Cardiac fibroblast (primary cell): Measurements from ENCODE around the gene TUBE1.
"Not testable (repeated sequence)": the region's sequence is repeated elsewhere in the genome, so short reads cannot be mapped to it uniquely, and the experiment has no call there.

Experiments used
- DNase-seq, 2 donors: peaks; one replicate each; pipeline versions ENCODE4 v3.0.0 to v3.0.0-alpha.2; 2010; ENCODE audit warnings: low read depth in 2 of 2
- H3K4me3 ChIP-seq, 2 donors: replicated peaks in 1 of 2; 1 replicate in 1 of 2; 2 replicates in 1 of 2; pipeline ENCODE4 v1.5.1; 2011; ENCODE audit warnings: low read depth in 2 of 2, low read length in 2 of 2, mild to moderate bottlenecking in 2 of 2, moderate library complexity in 1 of 2
- TF ChIP-seq, protein P1 (sequence below): IDR thresholded peaks from one replicate; pipeline ENCODE4 v1.5.1; 2011; ENCODE audit warnings: low read depth, mild to moderate bottlenecking, low read length, inconsistent platforms

TUBE1 gene

DNA sequence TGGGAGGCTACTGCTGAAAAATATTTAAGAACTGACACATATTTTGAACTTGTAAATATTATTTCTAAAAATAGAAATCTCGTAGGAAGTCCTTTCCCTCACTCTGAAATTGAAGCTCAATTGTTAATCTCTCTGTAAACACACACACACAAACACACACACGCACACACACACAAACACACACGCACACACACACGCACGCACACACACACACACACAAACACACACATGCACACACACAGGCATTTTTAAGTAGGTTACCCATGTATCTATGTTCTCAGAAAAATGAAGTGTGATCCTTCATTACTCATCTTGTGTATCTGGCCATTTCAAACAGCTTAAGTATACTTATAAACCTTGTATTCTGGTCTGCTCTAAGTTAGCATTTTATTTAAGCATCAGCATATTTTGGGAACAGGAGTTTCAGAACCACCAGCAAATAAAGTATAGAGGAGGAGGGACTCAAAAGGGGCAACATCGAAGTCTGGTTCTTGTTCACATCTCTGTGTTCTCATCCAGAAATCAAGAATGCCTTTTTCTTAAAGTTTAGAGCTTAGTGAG is 21.8 kb downstream of the TUBE1 start:
- DNase-seq = no peak
- TF ChIP-seq, protein P1, sequence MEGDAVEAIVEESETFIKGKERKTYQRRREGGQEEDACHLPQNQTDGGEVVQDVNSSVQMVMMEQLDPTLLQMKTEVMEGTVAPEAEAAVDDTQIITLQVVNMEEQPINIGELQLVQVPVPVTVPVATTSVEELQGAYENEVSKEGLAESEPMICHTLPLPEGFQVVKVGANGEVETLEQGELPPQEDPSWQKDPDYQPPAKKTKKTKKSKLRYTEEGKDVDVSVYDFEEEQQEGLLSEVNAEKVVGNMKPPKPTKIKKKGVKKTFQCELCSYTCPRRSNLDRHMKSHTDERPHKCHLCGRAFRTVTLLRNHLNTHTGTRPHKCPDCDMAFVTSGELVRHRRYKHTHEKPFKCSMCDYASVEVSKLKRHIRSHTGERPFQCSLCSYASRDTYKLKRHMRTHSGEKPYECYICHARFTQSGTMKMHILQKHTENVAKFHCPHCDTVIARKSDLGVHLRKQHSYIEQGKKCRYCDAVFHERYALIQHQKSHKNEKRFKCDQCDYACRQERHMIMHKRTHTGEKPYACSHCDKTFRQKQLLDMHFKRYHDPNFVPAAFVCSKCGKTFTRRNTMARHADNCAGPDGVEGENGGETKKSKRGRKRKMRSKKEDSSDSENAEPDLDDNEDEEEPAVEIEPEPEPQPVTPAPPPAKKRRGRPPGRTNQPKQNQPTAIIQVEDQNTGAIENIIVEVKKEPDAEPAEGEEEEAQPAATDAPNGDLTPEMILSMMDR = no peak
- H3K4me3 ChIP-seq = no peak overlapping the region

DNA sequence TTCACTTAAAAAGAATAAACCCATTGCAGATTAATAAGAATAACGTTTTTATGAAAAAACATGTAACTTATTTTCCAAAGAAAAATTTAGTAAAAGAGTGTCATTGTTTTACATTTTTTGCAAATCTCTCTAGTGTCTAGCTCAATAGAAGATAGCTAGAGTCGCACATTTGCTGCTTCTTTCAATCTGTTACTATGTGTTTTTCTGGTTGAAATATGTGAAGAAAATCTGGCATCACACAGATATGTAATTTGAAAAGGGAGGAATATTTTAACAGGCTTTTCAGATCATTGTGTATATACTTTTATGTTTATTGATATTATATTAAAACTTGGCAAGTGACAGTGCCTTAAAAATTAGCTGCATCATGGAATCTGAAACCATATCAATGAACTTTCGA is 24.3 kb downstream of the TUBE1 start:
- TF ChIP-seq, protein P1 = no peak
- DNase-seq = no peak
- no peak overlapping the region for H3K4me3 ChIP-seq

DNA sequence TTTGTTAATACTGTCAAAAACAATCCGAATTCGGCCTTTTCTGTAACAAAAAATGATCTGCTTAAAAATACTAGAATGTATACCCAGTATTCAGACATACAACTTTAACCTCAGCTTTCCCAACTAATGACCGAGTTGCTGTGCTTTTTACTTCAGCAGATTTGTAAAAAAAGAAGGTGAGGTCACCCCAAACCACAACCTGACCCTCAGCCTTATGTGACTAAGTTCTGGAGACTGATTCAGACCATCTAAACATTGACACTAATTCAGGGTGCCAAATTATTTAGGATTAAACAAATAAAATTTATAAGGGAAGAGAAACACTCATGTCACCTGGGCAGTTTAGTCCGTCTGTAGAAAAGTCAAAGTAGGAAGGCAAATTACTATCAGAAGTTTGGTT is 25.7 kb downstream of the TUBE1 start:
- H3K4me3 ChIP-seq = no peak overlapping the region
- TF ChIP-seq, protein P1 = no peak
- DNase-seq = peak in 1 of 2 donors; percentile 62

DNA sequence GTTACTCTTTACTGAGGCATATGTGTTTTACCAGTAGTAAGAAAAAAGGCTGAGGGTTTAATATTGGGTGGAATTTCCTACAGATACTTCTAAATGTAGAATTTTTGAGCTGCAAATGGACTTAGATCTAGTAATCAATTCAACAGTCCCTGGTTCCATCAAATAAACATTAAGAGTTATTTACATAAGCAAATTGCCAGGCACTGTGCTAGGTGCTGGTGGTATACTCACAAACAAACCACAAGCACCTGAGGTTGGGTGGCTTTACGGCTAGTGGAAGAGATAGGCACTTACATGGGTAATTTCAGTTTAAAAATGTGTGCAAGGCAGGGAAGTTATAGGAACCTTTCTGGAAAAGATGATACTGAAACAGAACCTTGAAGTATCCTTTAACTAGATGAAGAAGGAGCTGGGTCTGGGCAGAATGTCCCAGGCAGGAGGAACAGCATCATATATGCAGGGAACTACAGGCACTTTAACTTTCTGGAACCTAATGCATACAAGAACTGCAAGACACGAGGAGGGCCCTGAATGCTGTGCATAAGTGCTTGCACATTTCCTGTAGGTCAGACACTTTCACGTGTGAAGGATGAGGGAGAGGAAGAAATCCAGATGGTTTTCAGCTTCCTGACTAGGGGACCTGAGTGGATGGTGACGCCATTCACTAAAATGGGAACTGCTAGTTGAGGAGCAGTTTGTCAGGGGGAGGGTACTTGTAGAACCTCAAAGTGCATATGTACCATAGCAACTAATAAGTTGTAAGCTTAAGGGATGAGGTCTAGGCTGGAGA is 28.8 kb downstream of the TUBE1 start:
- no peak for DNase-seq
- TF ChIP-seq, protein P1 = no peak
- no peak overlapping the region for H3K4me3 ChIP-seq

DNA sequence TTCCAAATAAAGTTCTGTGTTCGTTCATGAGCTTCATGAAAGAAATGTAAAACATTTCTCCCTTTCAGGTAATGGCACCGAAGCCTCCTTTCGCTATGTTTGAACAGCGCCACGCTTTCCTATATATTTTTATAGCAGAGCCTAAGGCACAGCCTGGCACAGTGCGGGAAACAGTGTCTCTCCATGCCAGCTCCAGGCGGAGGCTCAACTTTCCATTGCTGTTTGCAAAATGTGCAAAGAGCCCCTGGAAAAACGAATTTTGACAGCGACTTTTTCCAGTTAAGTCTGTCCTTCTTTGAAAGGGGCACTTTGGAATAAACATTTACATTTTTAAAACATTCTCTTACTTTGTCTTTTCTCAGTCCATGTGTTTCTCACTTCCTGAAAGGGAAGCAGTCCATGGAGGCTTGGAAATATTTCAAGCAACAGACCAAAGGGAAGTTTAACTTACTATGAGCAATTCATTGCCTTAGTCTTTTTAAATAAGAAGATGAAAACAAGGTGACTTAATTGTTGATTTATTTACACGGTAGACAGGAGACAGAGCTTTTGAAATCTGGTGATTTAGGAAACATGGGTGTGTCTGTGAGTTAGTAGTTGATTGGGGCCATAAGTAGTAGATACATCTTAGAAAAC is 32.6 kb downstream of the TUBE1 start:
- H3K4me3 ChIP-seq = no peak overlapping the region
- DNase-seq = no peak
- TF ChIP-seq, protein P1 = no peak

DNA sequence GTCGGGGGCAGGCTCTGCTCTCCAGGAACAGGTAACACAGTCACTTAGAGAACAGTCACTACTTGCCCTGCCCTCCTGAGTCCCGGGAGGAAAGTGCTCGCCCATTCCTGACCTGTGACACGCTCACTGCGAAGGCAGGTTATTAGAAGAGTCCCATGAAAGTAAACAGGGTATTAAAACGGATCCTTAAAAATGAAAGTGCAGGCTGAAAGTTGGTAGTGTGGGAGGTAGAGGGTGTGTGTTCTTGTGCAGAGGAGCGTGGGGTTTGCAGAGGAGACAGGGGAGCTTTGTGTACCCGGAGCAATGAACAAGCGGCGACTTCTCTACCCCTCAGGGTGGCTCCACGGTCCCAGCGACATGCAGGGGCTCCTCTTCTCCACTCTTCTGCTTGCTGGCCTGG is 33.3 kb downstream of the TUBE1 start, which contains the start of gene CCN6:
CCN6 (plus strand) TSS at position 104 of the 400 bp plus-strand sequence; CDS start at position 358, 254 bp downstream.
- no peak for DNase-seq
- TF ChIP-seq, protein P1 = no peak
- H3K4me3 ChIP-seq = no peak within 1 kb of the TSS

DNA sequence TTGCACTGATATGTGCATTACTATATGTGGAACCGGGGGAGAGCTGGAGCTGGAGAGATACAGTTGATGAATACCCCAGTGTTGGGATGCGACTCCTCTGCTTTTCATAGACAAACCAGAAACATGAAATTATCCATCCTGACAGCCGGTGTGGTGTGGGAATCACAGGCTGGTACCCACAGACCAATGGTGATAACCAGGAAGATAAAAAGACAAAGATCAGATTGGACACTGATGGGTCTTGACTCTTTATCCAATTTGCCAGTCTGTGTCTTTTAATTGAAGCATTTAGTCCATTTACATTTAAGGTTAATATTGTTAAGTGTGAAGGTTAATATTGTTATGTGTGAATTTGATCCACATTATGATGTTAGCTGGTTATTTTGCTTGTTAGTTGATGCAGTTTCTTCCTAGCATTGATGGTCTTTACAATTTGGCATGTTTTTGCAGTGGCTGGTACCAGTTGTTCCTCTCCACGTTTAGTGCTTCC is 36.0 kb downstream of the TUBE1 start:
- not testable (repeated sequence) for H3K4me3 ChIP-seq, DNase-seq
